ENCODE results near the gene IDI1.

DNA sequence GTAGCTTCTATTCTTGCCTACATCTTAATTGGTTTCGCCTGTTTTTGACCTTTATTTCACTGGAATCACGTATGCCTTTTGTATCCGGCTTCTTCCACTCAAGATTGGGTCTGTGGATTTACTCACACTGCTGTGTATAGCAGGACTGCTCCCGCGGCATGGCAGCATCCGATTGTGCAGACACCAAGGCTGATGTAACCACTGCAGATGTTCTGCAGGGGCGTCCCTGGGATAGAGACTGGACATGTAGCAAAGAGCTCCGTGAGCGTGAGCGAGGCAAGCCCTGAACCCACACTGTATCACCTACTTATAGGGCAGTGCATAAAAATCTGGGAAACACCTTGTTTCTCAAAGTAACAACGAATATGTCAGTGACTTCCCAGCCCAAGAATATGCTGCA is 11.8 kb downstream of the IDI1 start:
- TF ChIP-seq TCF12 (IDR thresholded peaks at IDR 0.05; ENCODE audit: low read depth) (no peak), EP300 (IDR thresholded peaks at IDR 0.05; ENCODE audit: borderline replicate concordance) (no peak), CEBPB (IDR thresholded peaks at IDR 0.05) (no peak), EGR1 (IDR thresholded peaks at IDR 0.05) (no peak), CREB1 (IDR thresholded peaks at IDR 0.05; ENCODE audit: low read depth) (no peak), TEAD4 (IDR thresholded peaks at IDR 0.05) (no peak)
- TF ChIP-seq, protein P1, sequence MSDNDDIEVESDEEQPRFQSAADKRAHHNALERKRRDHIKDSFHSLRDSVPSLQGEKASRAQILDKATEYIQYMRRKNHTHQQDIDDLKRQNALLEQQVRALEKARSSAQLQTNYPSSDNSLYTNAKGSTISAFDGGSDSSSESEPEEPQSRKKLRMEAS (IDR thresholded peaks at IDR 0.05), result no peak
